ENCODE measurements around the gene ADGRV1.

GRCh38 chr5:90550963-90551362 lies 7.6 kb upstream of the ADGRV1 start:
- TF ChIP-seq CTCF (IDR thresholded peaks at IDR 0.05) (no peak), POLR2A (IDR thresholded peaks at IDR 0.05) (no peak)

All from Peyer's patch (tissue), 4 donors.